ENCODE measurements around the gene SCGB3A2. TPM values are rescaled to one million over a fixed set of nuclear protein-coding genes. Genes with fewer than 3 reads are reported as not detected.

SCGB3A2 gene
- total RNA-seq, 1 donor from 2014 or later, result not detected

DNA sequence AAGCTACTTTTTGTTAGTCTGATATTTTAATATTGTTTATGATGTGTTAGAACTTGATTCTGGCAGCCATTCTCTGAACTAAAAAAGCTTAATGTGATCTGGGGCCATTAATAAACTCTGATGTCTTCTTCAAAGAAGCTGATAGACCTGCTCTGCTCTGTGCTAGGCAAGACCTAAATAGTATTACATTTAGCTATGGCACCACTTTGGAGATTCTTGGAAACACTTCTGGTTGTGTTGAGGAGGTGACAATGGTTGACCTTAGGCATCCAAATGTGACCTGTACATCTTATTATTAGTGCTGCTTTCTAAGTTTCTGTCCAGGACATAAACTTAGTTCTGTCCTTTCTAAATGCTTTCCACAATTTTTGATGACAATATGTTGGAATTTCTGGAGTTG lies 21.7 kb upstream of the SCGB3A2 start:
- TF ChIP-seq EZH2 (IDR thresholded peaks at IDR 0.05), result no peak
- no peaks in the 10 kb centered on the region for H3K9me3 Mint-ChIP-seq
- no peaks in the 10 kb centered on the region for H3K36me3 ChIP-seq
- H3K9ac ChIP-seq, result no peak overlapping the region
- no peak for DNase-seq (ENCODE audit: low spot score)
- no peak overlapping the region for H3K4me2 ChIP-seq
- no peak overlapping the region for H3K4me3 Mint-ChIP-seq
- no peaks in the 10 kb centered on the region for H3K27me3 Mint-ChIP-seq (ENCODE audit: insufficient read depth, low read depth)
- no peak overlapping the region for H3K27ac ChIP-seq
- H3K36me3 Mint-ChIP-seq, result no peaks in the 10 kb centered on the region
- H3K27ac Mint-ChIP-seq, result no peak overlapping the region
- peak overlapping the region; percentile 26 for H2AFZ ChIP-seq (replicated peaks)
- H3K4me3 ChIP-seq, result no peak overlapping the region
- no peaks in the 10 kb centered on the region for H3K9me3 ChIP-seq (ENCODE audit: low read depth)
- H3K4me1 ChIP-seq, result peaks cover 8% of the 10 kb centered on the region
- no peaks in the 10 kb centered on the region for H4K20me1 ChIP-seq (ENCODE audit: low read depth)
- H3K79me2 ChIP-seq (ENCODE audit: low read depth), result no peaks in the 10 kb centered on the region
- H3F3A ChIP-seq (ENCODE audit: low read depth), result no peaks in the 10 kb centered on the region
- H3K27me3 ChIP-seq, result no peaks in the 10 kb centered on the region
- no peaks in the 10 kb centered on the region for H3K4me1 Mint-ChIP-seq

DNA sequence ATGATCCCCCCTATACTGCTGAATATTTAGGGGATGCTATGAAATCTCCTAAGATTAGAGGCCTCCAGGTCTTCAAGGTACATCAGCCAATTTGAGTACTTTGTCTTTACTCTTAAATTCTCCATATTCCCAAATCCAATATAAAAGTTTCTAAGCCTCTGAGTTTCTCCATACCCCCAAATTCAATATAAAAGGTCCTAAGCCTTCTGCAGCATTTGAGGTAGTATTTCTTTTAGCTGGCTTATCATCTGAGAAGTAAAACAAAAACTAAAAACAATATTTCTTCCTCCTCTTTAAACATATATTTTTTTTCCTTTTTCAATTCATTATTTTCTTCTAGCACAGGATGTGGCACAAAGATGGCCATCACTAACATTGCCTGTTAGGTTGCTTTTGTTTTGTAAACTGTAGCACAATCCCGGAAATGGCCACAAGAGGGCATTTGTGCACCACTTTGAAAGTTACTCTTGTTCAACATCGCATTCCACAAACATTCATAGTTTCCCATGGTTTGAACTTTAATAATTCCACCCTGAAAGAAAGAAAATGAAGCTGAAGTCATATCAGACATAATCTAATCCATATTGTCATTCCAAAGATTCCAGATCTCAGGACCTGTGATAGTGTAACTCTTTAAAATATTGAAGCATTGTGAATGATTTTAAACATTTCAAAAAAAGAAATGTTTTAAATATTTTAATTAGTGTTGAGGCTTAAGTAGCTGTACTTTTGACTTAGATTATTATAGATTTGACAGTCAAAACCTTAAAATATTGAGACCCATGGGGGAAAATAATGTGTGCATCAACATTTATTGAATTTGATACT lies 21.0 kb upstream of the SCGB3A2 start:
- Histone ChIP-seq H3F3A (ENCODE audit: low read depth) (no peaks in the 10 kb centered on the region), H3K27me3 (no peaks in the 10 kb centered on the region), H4K20me1 (ENCODE audit: low read depth) (no peaks in the 10 kb centered on the region), H3K9ac (no peak overlapping the region), H2AFZ (replicated peaks) (peak overlapping the region; percentile 26), H3K4me2 (no peak overlapping the region), H3K36me3 (no peaks in the 10 kb centered on the region), H3K4me3 (no peak overlapping the region), H3K9me3 (ENCODE audit: low read depth) (no peaks in the 10 kb centered on the region), H3K4me1 (peaks cover 8% of the 10 kb centered on the region), H3K79me2 (ENCODE audit: low read depth) (no peaks in the 10 kb centered on the region), H3K27ac (no peak overlapping the region)
- Mint-ChIP-seq H3K4me1 (no peaks in the 10 kb centered on the region), H3K9me3 (no peaks in the 10 kb centered on the region), H3K36me3 (no peaks in the 10 kb centered on the region), H3K27ac (no peak overlapping the region), H3K4me3 (no peak overlapping the region), H3K27me3 (ENCODE audit: insufficient read depth, low read depth) (no peaks in the 10 kb centered on the region)
- TF ChIP-seq, protein P1, sequence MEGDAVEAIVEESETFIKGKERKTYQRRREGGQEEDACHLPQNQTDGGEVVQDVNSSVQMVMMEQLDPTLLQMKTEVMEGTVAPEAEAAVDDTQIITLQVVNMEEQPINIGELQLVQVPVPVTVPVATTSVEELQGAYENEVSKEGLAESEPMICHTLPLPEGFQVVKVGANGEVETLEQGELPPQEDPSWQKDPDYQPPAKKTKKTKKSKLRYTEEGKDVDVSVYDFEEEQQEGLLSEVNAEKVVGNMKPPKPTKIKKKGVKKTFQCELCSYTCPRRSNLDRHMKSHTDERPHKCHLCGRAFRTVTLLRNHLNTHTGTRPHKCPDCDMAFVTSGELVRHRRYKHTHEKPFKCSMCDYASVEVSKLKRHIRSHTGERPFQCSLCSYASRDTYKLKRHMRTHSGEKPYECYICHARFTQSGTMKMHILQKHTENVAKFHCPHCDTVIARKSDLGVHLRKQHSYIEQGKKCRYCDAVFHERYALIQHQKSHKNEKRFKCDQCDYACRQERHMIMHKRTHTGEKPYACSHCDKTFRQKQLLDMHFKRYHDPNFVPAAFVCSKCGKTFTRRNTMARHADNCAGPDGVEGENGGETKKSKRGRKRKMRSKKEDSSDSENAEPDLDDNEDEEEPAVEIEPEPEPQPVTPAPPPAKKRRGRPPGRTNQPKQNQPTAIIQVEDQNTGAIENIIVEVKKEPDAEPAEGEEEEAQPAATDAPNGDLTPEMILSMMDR (IDR thresholded peaks at IDR 0.05), result peak; percentile 92
- no peak for TF ChIP-seq EZH2 (IDR thresholded peaks at IDR 0.05)
- peak; percentile 73 for DNase-seq (ENCODE audit: low spot score)

DNA sequence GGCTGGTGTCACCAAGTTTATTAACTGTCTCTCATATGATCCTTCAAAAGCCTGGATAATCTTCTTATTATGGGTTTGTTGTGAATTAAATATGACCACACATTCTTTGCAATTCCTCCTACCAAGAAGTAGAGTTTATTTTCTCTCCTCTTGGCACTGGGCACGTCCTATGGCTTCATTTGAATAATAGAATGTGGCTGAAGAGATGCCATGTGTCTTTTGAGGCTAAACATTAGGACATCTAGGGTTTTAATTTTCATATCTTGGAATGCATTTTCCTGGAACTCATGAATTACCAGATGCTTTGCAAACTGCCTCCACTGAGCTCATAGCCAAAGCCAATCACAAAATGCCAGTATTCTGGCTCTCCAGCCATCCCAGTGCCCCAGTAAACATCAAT lies 19.9 kb upstream of the SCGB3A2 start:
- no peak for TF ChIP-seq EZH2phosphoT487 (IDR thresholded peaks at IDR 0.05)
- no peak overlapping the region for H2AFZ ChIP-seq (replicated peaks)
- H3K36me3 ChIP-seq, result no peaks in the 10 kb centered on the region
- DNase-seq (ENCODE audit: low spot score), result no peak
- H3K4me3 Mint-ChIP-seq, result no peak overlapping the region
- H3K9me3 ChIP-seq (ENCODE audit: low read depth), result no peaks in the 10 kb centered on the region
- no peaks in the 10 kb centered on the region for H3K79me2 ChIP-seq (ENCODE audit: low read depth)
- no peaks in the 10 kb centered on the region for H4K20me1 ChIP-seq (ENCODE audit: low read depth)
- no peak overlapping the region for H3K27ac Mint-ChIP-seq
- H3K36me3 Mint-ChIP-seq, result no peaks in the 10 kb centered on the region
- no peak overlapping the region for H3K4me3 ChIP-seq
- no peaks in the 10 kb centered on the region for H3K4me1 Mint-ChIP-seq
- no peaks in the 10 kb centered on the region for H3K27me3 Mint-ChIP-seq (ENCODE audit: insufficient read depth, low read depth)
- peaks cover 8% of the 10 kb centered on the region for H3K4me1 ChIP-seq
- no peaks in the 10 kb centered on the region for H3K9me3 Mint-ChIP-seq
- H3K4me2 ChIP-seq, result no peak overlapping the region
- no peaks in the 10 kb centered on the region for H3F3A ChIP-seq (ENCODE audit: low read depth)
- H3K9ac ChIP-seq, result no peak overlapping the region
- no peak overlapping the region for H3K27ac ChIP-seq
- no peaks in the 10 kb centered on the region for H3K27me3 ChIP-seq

DNA sequence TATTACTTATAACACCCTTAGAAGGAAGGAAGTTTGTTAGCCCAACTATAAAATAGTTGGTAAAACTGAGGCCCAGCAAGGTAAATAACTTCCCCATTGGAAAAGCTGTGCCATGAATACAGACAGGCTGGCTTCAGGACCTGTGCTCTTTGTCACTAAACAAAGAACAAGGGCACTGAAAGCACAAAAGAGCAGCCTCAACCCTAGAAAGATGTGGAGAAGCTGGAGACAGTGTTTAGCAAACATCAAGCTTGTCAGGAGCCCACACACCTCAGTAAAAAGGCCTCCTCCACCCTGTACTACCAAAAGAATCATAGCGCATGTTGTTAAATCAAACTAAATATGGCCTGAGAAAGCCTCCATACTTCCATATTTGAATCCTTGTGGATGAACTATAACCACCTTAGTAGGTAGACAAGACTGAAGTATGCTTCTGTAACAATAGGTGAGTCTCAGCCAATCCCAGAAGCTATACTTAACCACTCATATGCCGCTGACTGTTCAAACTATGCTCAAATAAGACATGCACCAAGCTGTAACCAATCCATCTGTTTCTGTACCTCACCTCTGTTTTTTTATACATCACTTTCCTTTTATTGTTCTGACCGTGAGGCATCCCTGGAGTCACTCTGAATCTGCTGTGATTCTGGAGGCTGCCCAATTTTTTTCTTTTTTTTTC lies 18.4 kb upstream of the SCGB3A2 start:
- Histone ChIP-seq H3K4me1 (peaks cover 8% of the 10 kb centered on the region), H3K4me2 (no peak overlapping the region)
- no peaks in the 10 kb centered on the region for H3K4me1 Mint-ChIP-seq

More for the DNA sequence above, 18.4 kb upstream of the SCGB3A2 start:
- Histone ChIP-seq H3K9ac (no peak overlapping the region), H2AFZ (replicated peaks) (no peak overlapping the region), H3K79me2 (ENCODE audit: low read depth) (no peaks in the 10 kb centered on the region), H3K4me3 (no peak overlapping the region), H3K27me3 (no peaks in the 10 kb centered on the region), H3F3A (ENCODE audit: low read depth) (no peaks in the 10 kb centered on the region), H3K36me3 (no peaks in the 10 kb centered on the region), H3K27ac (no peak overlapping the region), H3K9me3 (ENCODE audit: low read depth) (no peaks in the 10 kb centered on the region), H4K20me1 (ENCODE audit: low read depth) (no peaks in the 10 kb centered on the region)
- Mint-ChIP-seq H3K27me3 (ENCODE audit: insufficient read depth, low read depth) (no peaks in the 10 kb centered on the region), H3K4me3 (no peak overlapping the region), H3K9me3 (no peaks in the 10 kb centered on the region), H3K27ac (no peak overlapping the region), H3K36me3 (no peaks in the 10 kb centered on the region)
- DNase-seq (ENCODE audit: low spot score), result no peak
- TF ChIP-seq, protein P1 (IDR thresholded peaks at IDR 0.05), result no peak
- TF ChIP-seq EZH2phosphoT487 (IDR thresholded peaks at IDR 0.05) (no peak), EZH2 (IDR thresholded peaks at IDR 0.05) (no peak)
